BLaER1 treated with 17β-estradiol and CSF1 and Interleukin-3, amounts not matched to agents 10 nM and 100 nM (cell line): ENCODE data around the gene ZNF157.
A peak's percentile ranks its signal among the peaks of the same experiment; 100 is the strongest.
"Not testable (repeated sequence)": the region's sequence is repeated elsewhere in the genome, so short reads cannot be mapped to it uniquely, and the experiment has no call there.

Experiments used
- H3K27ac ChIP-seq, 11 experiments: shearing (Covaris generic); formaldehyde crosslinking; 2 replicates each; pipeline ENCODE4 v1.8.1; 2022
- H3K27me3 ChIP-seq, 11 experiments: shearing (Covaris generic); formaldehyde crosslinking; 2 replicates each; pipeline ENCODE4 v1.8.1; 2022
- H3K36me3 ChIP-seq, 11 experiments: shearing (Covaris generic); formaldehyde crosslinking; 2 replicates each; pipeline ENCODE4 v1.8.1; 2022
- H3K4me1 ChIP-seq, 10 experiments: shearing (Covaris generic); formaldehyde crosslinking; 2 replicates each; pipeline ENCODE4 v1.8.1; 2022
- H3K4me2 ChIP-seq, 11 experiments: shearing (Covaris generic); formaldehyde crosslinking; 2 replicates each; pipeline ENCODE4 v1.8.1; 2022
- H3K4me3 ChIP-seq, 10 experiments: shearing (Covaris generic); formaldehyde crosslinking; 2 replicates each; pipeline ENCODE4 v1.8.1; 2022
- H3K9ac ChIP-seq, 11 experiments: shearing (Covaris generic); formaldehyde crosslinking; 2 replicates each; pipeline ENCODE4 v1.8.1; 2022
- H3K9me3 ChIP-seq, 11 experiments: shearing (Covaris generic); formaldehyde crosslinking; replicated peaks in 1 of 11; 2 replicates each; pipeline ENCODE4 v1.8.1; 2022
- H4K20me1 ChIP-seq, 11 experiments: shearing (Covaris generic); formaldehyde crosslinking; 2 replicates each; pipeline ENCODE4 v1.8.1; 2022
- Cebpa-rat ChIP-seq, 11 experiments: shearing (Covaris generic); IDR thresholded peaks; 2 replicates each; pipeline ENCODE4 v1.8.1; 2022

The ZNF157 gene

GRCh38 chrX:47370278-47370677, at the start of gene ZNF157:
ZNF157 (plus strand) TSS chrX:47370578; CDS start chrX:47370669, 91 bp downstream.
- Histone ChIP-seq H3K27ac (no peak within 1 kb of the TSS), H3K4me1 (no peaks in the 10 kb centered on the region), H3K9me3 (peaks cover 7 to 28% (median 21%) of the 10 kb centered on the region in 11 experiments; a peak in 20 of 22 replicates), H3K36me3 (no peaks in the 10 kb centered on the region), H3K4me2 (no peak within 1 kb of the TSS), H3K4me3 (no peak within 1 kb of the TSS), H4K20me1 (no peaks in the 10 kb centered on the region), H3K9ac (no peak within 1 kb of the TSS), H3K27me3 (peaks cover 4 to 57% (median 36%) of the 10 kb centered on the region in 11 experiments; a peak in 17 of 22 replicates)
- TF ChIP-seq Cebpa-rat (IDR thresholded peaks at IDR 0.05) = no peak

DNA sequence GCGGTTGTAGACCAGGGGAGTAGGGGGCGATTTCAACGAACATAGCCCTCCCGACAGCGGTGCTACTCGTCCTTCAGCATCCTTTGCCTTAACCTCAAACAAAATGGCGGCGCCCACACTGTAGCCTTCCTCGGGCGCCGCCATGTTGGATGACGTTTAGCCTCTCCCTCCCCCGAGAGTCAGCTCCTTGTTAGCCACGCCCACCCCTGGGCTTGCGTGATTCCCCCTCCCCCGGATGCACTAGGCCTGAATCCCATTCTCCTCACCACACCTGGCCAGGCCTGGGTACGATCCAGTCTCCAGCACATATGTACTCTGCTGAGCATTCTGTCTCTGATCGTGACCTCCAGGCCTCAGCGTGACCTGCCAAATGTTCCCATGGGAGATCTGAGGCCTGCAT, 49.0 kb upstream of the ZNF157 start:
- Histone ChIP-seq H3K4me1 (no peaks in the 10 kb centered on the region), H3K27me3 (peaks cover 6 to 30% (median 18%) of the 10 kb centered on the region in 11 experiments; a peak in 17 of 22 replicates), H3K4me2 (no peak overlapping the region), H3K4me3 (no peak overlapping the region), H3K27ac (no peak overlapping the region), H3K9ac (no peak overlapping the region), H4K20me1 (no peaks in the 10 kb centered on the region; a peak in 1 of 22 replicates), H3K9me3 (peaks cover 0 to 11% (median 0%) of the 10 kb centered on the region in 11 experiments; a peak in 3 of 22 replicates), H3K36me3 (no peaks in the 10 kb centered on the region)
- TF ChIP-seq Cebpa-rat (IDR thresholded peaks at IDR 0.05) = no peak

DNA sequence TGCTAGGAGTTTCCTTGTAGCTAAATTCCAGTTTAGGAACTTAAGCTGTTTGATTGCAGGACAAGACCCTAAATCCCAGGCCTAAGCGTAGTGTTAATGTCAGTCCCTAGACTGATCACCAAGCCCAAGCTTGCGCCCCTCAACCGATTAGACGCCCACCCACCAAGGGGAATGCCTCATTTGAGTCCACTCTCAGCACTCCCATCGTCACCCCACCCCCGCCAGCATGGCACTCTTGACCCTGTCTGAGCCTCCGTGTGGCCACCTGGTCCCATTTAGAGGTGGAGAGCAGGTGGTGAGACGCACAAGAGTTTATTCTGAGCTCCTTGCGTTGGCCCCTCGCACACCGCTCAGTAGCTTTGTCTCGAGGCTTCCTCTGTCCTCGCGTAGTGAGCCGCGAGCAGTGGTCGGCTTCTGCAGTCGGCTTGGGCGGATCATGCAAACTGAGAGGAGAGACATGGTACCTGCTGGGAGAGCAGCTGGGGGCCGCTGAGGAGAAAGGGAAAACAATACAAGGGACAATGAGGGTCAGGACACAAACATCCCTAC, 48.5 kb upstream of the ZNF157 start:
- Histone ChIP-seq H3K4me2 (no peak overlapping the region), H3K9ac (no peak overlapping the region)

DNA sequence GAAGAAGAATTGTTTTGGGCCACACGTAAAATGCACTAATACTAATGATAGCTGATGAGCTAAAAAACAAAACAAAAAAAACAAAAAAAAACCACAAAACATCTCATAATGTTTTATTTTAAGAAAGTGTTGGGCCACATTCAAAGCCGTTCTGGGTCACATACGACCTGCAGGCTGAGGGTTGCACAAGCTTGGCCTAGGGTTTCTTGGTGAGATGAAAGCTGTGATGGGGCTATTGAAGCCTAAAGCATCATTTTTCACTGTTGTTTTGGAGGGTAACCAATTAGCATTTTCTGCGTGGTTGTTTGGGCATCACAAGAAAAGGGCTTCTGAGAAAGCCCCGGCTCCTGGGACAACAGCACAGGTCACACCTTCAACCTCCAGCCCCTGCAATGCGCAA, 42.5 kb upstream of the ZNF157 start:
- H3K4me1 ChIP-seq = 0 out of 20 replicates have a peak, but pooled peaks cover 0 to 2% (median 0%) of the 10 kb centered on the region in 10 experiments
- no peaks in the 10 kb centered on the region; a peak in 1 of 22 replicates for H4K20me1 ChIP-seq
- no peak overlapping the region for H3K9ac ChIP-seq
- no peaks in the 10 kb centered on the region for H3K9me3 ChIP-seq
- H3K27ac ChIP-seq = no peak overlapping the region
- H3K4me3 ChIP-seq = no peak overlapping the region
- no peaks in the 10 kb centered on the region for H3K36me3 ChIP-seq
- TF ChIP-seq Cebpa-rat (IDR thresholded peaks at IDR 0.05) = no peak
- H3K4me2 ChIP-seq = no peak overlapping the region
- H3K27me3 ChIP-seq = peaks cover 8 to 57% (median 46%) of the 10 kb centered on the region in 11 experiments; a peak in 19 of 22 replicates

More for the DNA sequence above, 48.5 kb upstream of the ZNF157 start:
- Histone ChIP-seq H3K4me1 (no peaks in the 10 kb centered on the region), H3K27me3 (peaks cover 1 to 29% (median 15%) of the 10 kb centered on the region in 11 experiments; a peak in 15 of 22 replicates), H3K36me3 (no peaks in the 10 kb centered on the region), H3K4me3 (no peak overlapping the region), H4K20me1 (no peaks in the 10 kb centered on the region; a peak in 1 of 22 replicates), H3K9me3 (peaks cover 0 to 11% (median 0%) of the 10 kb centered on the region in 11 experiments; a peak in 3 of 22 replicates), H3K27ac (no peak overlapping the region)
- TF ChIP-seq Cebpa-rat (IDR thresholded peaks at IDR 0.05) = no peak

DNA sequence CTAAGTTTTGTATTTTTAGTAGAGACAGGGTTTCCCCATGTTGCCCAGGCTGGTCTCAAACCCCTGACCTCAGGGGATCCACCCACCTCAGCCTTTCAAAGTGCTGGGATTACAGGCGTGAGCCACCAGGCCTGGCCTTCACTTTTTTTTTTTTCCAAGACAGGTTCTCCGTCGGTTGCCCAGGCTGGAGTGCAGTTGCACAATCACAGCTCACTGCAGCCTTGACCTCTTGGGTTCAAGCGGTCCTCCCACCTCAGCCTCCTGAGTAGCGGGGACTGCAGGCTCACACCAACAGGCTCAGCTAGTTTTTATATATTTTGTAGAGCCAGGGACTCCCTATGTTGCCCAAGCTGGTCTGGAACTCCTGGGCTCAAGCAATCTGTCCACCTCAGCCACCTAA, 37.6 kb upstream of the ZNF157 start:
- not testable (repeated sequence) for H3K9ac ChIP-seq, H3K36me3 ChIP-seq, H4K20me1 ChIP-seq, H3K4me2 ChIP-seq, H3K27ac ChIP-seq, H3K9me3 ChIP-seq, H3K4me1 ChIP-seq, H3K4me3 ChIP-seq
- H3K27me3 ChIP-seq = peaks cover 18 to 76% (median 46%) of the 10 kb centered on the region in 11 experiments; a peak in 20 of 22 replicates

GRCh38 chrX:47351706-47352105, 18.7 kb upstream of the ZNF157 start:
- TF ChIP-seq Cebpa-rat (IDR thresholded peaks at IDR 0.05) = no peak
- H3K27ac ChIP-seq = no peak overlapping the region

DNA sequence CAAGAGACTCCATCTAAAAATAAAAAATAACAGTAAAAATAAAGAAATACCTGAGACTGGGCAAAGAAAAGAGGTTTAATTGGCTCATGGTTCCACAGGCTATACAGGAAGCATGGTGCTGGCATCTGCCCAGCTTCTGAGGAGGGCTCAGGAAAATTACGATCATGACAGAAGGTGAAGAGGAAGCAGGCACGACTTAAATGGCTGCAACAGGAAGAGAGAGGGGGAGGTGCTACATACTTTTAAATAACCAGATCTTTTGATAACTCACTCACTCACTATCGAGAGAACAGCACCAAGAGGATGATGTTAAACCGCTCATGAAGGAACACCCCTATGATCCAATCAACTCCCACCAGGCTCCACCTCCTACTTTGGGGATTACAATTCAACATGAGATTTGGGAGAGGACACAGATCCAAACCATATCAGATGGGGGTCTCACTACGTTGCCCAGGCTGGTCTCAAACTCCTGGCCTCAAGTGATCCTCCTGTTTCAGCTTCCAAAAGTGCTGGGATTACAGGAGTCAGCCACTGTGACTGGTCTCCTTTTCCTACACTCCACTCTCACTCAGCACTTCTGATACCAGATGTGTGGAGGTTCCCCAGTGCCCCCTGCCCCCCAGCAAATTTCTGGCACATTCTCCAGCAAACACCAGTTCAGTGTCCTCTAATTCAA, 11.9 kb upstream of the ZNF157 start:
- Histone ChIP-seq H3K36me3 (no peaks in the 10 kb centered on the region), H3K4me3 (no peak overlapping the region), H3K27me3 (peaks cover 5 to 35% (median 21%) of the 10 kb centered on the region in 11 experiments; a peak in 17 of 22 replicates), H4K20me1 (no peaks in the 10 kb centered on the region), H3K4me2 (peak overlapping the region in 9 of 11 experiments; percentile 22 to 51 (median 30); a peak in 12 of 22 replicates), H3K9ac (no peak overlapping the region), H3K9me3 (peaks cover 0 to 9% (median 5%) of the 10 kb centered on the region in 11 experiments; a peak in 8 of 22 replicates), H3K27ac (no peak overlapping the region; a peak in 1 of 22 replicates), H3K4me1 (peaks cover 0 to 12% (median 8%) of the 10 kb centered on the region in 10 experiments; a peak in 11 of 20 replicates)
- no peak for TF ChIP-seq Cebpa-rat (IDR thresholded peaks at IDR 0.05)

More at GRCh38 chrX:47351706-47352105, 18.7 kb upstream of the ZNF157 start:
- Histone ChIP-seq H3K9me3 (peaks cover 0 to 14% (median 6%) of the 10 kb centered on the region in 11 experiments; a peak in 11 of 22 replicates), H3K4me3 (no peak overlapping the region), H3K36me3 (no peaks in the 10 kb centered on the region), H3K4me2 (no peak overlapping the region), H4K20me1 (no peaks in the 10 kb centered on the region), H3K9ac (no peak overlapping the region), H3K27me3 (peaks cover 0 to 22% (median 9%) of the 10 kb centered on the region in 11 experiments; a peak in 10 of 22 replicates), H3K4me1 (no peaks in the 10 kb centered on the region)

- peaks cover 0 to 12% (median 8%) of the 10 kb centered on the region in 10 experiments; a peak in 11 of 20 replicates for H3K4me1 ChIP-seq
- H3K36me3 ChIP-seq = no peaks in the 10 kb centered on the region
- H3K4me3 ChIP-seq = no peak overlapping the region
- no peaks in the 10 kb centered on the region for H4K20me1 ChIP-seq
- no peak overlapping the region for H3K27ac ChIP-seq
- TF ChIP-seq Cebpa-rat (IDR thresholded peaks at IDR 0.05) = no peak
- H3K9ac ChIP-seq = no peak overlapping the region
- peaks cover 5 to 44% (median 25%) of the 10 kb centered on the region in 11 experiments; a peak in 17 of 22 replicates for H3K27me3 ChIP-seq
- H3K9me3 ChIP-seq = peaks cover 0 to 22% (median 12%) of the 10 kb centered on the region in 11 experiments; a peak in 16 of 22 replicates
- no peak overlapping the region for H3K4me2 ChIP-seq
Observed at GRCh38 chrX:47360423-47361179, 9.8 kb upstream of the ZNF157 start.
